ENCODE measurements around the gene TMEM114.

The TMEM114 gene

GRCh38 chr16:8548166-8548565, 42.1 kb downstream of the TMEM114 start:
- DNase-seq (ENCODE audit: low spot score) = no peak

- DNase-seq (ENCODE audit: low spot score) = no peak
Observed at GRCh38 chr16:8547762-8548161, 42.5 kb downstream of the TMEM114 start.

GRCh38 chr16:8544406-8544805, 45.9 kb downstream of the TMEM114 start:
- no peak for DNase-seq (ENCODE audit: low spot score)

- DNase-seq (ENCODE audit: low spot score) = no peak
Observed at GRCh38 chr16:8543258-8543657, 47.1 kb downstream of the TMEM114 start.

- DNase-seq (ENCODE audit: low spot score) = no peak
Observed at GRCh38 chr16:8542393-8542792, 47.9 kb downstream of the TMEM114 start.

- DNase-seq (ENCODE audit: low spot score) = no peak
Observed at GRCh38 chr16:8541868-8542267, 48.4 kb downstream of the TMEM114 start.

GRCh38 chr16:8537691-8538342, 52.5 kb downstream of the TMEM114 start:
- DNase-seq (ENCODE audit: low spot score) = no peak

GRCh38 chr16:8533509-8533908, 56.8 kb downstream of the TMEM114 start:
- DNase-seq (ENCODE audit: low spot score) = no peak

GRCh38 chr16:8530752-8531384, 59.4 kb downstream of the TMEM114 start:
- no peak for DNase-seq (ENCODE audit: low spot score)

- no peak for DNase-seq (ENCODE audit: low spot score)
Observed at GRCh38 chr16:8528471-8528870, 61.8 kb downstream of the TMEM114 start.

- no peak for DNase-seq (ENCODE audit: low spot score)
Observed at GRCh38 chr16:8523932-8524331, 66.4 kb downstream of the TMEM114 start.

GRCh38 chr16:8522757-8523156, 67.6 kb downstream of the TMEM114 start:
- no peak for DNase-seq (ENCODE audit: low spot score)

- no peak for DNase-seq (ENCODE audit: low spot score)
Observed at GRCh38 chr16:8519643-8520042, 70.7 kb downstream of the TMEM114 start.

Data from left forelimb (tissue), 1 donor.